ENCODE results near the gene LSM5. TPM values are rescaled to one million over a fixed set of nuclear protein-coding genes. Genes with fewer than 3 reads are reported as not detected.

LSM5 gene
- total RNA-seq, 1 experiment from 2014 or later: 108 TPM

DNA sequence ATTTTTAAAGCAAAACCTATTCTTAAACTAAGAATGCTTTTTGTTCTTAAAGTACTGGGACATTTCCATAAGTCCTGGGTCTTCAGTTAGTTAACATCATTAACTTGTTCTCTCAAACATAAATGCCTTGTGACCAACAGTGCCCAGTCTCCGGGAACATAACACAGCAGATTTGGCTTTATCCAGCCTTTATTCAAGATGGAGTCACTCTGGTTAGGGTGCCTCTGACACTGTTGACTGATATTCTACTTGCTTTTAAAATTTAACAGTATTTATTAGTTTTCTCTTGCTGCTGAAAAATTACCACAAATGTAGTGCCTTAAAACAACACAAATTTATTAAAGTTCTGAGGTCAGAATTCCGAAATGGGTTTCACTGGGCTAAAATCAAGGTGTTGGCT is 49.2 kb upstream of the LSM5 start:
- H3K4me3 Mint-ChIP-seq: no peak overlapping the region
- Histone ChIP-seq H2BK15ac (ENCODE audit: low read depth, low read length) (no peak overlapping the region), H2BK5ac (ENCODE audit: insufficient read length, low read length) (no peak overlapping the region), H2BK120ac (ENCODE audit: low read depth, low read length, poor library complexity, severe bottlenecking) (no peak overlapping the region), H3K14ac (ENCODE audit: insufficient read depth, low read length) (no peak overlapping the region), H4K8ac (replicated peaks; ENCODE audit: insufficient read length, low read depth, low read length) (no peak overlapping the region), H3K27ac (ENCODE audit: insufficient read length, low read depth, low read length) (no peak overlapping the region), H3K4ac (ENCODE audit: low read depth, low read length) (no peak overlapping the region), H4K5ac (ENCODE audit: insufficient read length, low read depth, low read length) (no peak overlapping the region), H4K20me1 (ENCODE audit: control insufficient read depth, insufficient read depth, insufficient read length) (no peaks in the 10 kb centered on the region), H2AFZ (ENCODE audit: low read length) (no peak overlapping the region), H3K56ac (ENCODE audit: insufficient read length, low read depth, low read length) (no peak overlapping the region), H3K18ac (ENCODE audit: insufficient read length, low read depth, low read length) (no peak overlapping the region), H3K23me2 (ENCODE audit: insufficient read length, low read depth, low read length, poor library complexity, severe bottlenecking) (no peaks in the 10 kb centered on the region), H3K27me3 (ENCODE audit: insufficient read depth, low read length) (no peaks in the 10 kb centered on the region), H3K23ac (ENCODE audit: insufficient read length, low read depth, low read length) (no peak overlapping the region), H3K79me1 (ENCODE audit: insufficient read depth, low read depth, low read length, poor library complexity, severe bottlenecking) (no peaks in the 10 kb centered on the region), H2AK5ac (ENCODE audit: insufficient read length, low read length) (no peak overlapping the region), H3T11ph (ENCODE audit: low read length) (no peak overlapping the region), H3K4me2 (ENCODE audit: insufficient read depth, insufficient read length, low read length) (no peak overlapping the region), H2BK20ac (ENCODE audit: low read depth, low read length, poor library complexity, severe bottlenecking) (no peak overlapping the region), H4K91ac (ENCODE audit: insufficient read length, low read depth, low read length) (no peak overlapping the region), H2BK12ac (ENCODE audit: insufficient read length, low read depth, low read length) (no peak overlapping the region), H3K79me2 (ENCODE audit: insufficient read depth, low read length) (peaks cover 2% of the 10 kb centered on the region; the same call in 1 of the 2 replicates), H3K9me3 (ENCODE audit: control insufficient read depth, low read depth, low read length) (no peaks in the 10 kb centered on the region), H3K9ac (ENCODE audit: extremely low read depth, insufficient read length, low read length) (no peak overlapping the region), H3K4me1 (ENCODE audit: insufficient read depth, low read length) (peaks cover 6% of the 10 kb centered on the region; the same call in 1 of the 2 replicates)
- H3K4me1 Mint-ChIP-seq: peaks cover 5 to 15% of the 10 kb centered on the region in 2 experiments; a peak in 3 of 4 replicates
- no peaks in the 10 kb centered on the region for H3K27me3 Mint-ChIP-seq (ENCODE audit: low read depth)
- no CpG with 5 or more reads among the region's 2 CpGs for WGBS (ENCODE audit: extremely low coverage, insufficient read length, low lambda C conversion rate)
- no peak overlapping the region for H3K27ac Mint-ChIP-seq
- no peaks in the 10 kb centered on the region for H3K9me3 Mint-ChIP-seq
- no peak for DNase-seq
- peaks cover 5 to 10% (median 9%) of the 10 kb centered on the region in 3 experiments; a peak in 6 of 7 replicates for H3K36me3 Mint-ChIP-seq (ENCODE audit: insufficient read depth in 1 of 3, low read depth in 3 of 3)
- TF ChIP-seq, protein P1, sequence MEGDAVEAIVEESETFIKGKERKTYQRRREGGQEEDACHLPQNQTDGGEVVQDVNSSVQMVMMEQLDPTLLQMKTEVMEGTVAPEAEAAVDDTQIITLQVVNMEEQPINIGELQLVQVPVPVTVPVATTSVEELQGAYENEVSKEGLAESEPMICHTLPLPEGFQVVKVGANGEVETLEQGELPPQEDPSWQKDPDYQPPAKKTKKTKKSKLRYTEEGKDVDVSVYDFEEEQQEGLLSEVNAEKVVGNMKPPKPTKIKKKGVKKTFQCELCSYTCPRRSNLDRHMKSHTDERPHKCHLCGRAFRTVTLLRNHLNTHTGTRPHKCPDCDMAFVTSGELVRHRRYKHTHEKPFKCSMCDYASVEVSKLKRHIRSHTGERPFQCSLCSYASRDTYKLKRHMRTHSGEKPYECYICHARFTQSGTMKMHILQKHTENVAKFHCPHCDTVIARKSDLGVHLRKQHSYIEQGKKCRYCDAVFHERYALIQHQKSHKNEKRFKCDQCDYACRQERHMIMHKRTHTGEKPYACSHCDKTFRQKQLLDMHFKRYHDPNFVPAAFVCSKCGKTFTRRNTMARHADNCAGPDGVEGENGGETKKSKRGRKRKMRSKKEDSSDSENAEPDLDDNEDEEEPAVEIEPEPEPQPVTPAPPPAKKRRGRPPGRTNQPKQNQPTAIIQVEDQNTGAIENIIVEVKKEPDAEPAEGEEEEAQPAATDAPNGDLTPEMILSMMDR (conservative IDR thresholded peaks at IDR 0.05): no peak

Measured in H9 (cell line).